ENCODE data around the gene NEUROG3. TPM values are rescaled to one million over a fixed set of nuclear protein-coding genes. Genes with fewer than 3 reads are reported as not detected.

Gene NEUROG3
- polyA plus RNA-seq, 3 donors, result not detected

GRCh38 chr10:69612760-69613159, 39.5 kb upstream of the NEUROG3 start:
- peaks cover 7 to 19% (median 13%) of the 10 kb centered on the region in 3 donors for H3K27me3 Mint-ChIP-seq (ENCODE audit: low read depth in 3 of 3)
- intact Hi-C loops (cut with micrococcal nuclease), result no loop called here
- Histone ChIP-seq H3K4me3 (replicated peaks in 1 of 3; ENCODE audit: low read depth in 2 of 3, low read length in 3 of 3) (no peak overlapping the region), H3K36me3 (replicated peaks in 1 of 2; ENCODE audit: control insufficient read depth in 1 of 2, insufficient read depth in 2 of 2, low read length in 2 of 2) (no peaks in the 10 kb centered on the region), H3K4me2 (replicated peaks; ENCODE audit: extremely low read depth, low read length, poor library complexity, severe bottlenecking) (no peak overlapping the region), H3K27ac (ENCODE audit: low read depth in 1 of 2, low read length in 2 of 2) (no peak overlapping the region), H3K9me3 (replicated peaks in 1 of 2; ENCODE audit: control insufficient read depth in 1 of 2, insufficient read depth in 1 of 2, low read length in 2 of 2) (peaks cover 0 to 3% of the 10 kb centered on the region in 2 donors), H3K79me2 (ENCODE audit: insufficient read depth, low read length) (no peaks in the 10 kb centered on the region), H4K20me1 (ENCODE audit: insufficient read depth, low read length) (no peaks in the 10 kb centered on the region), H3K4me1 (ENCODE audit: control insufficient read depth in 1 of 2, insufficient read depth in 2 of 2, low read length in 2 of 2) (no peaks in the 10 kb centered on the region), H3K9ac (ENCODE audit: insufficient read depth, low read length, poor library complexity, severe bottlenecking) (no peak overlapping the region), H2AFZ (ENCODE audit: insufficient read depth, low read depth, low read length, poor library complexity, severe bottlenecking) (no peak overlapping the region), H3K27me3 (ENCODE audit: control insufficient read depth in 2 of 2, insufficient read depth in 2 of 2, low read length in 2 of 2) (no peaks in the 10 kb centered on the region)
- DNase-seq, result no peak
- peaks cover 2 to 21% (median 10%) of the 10 kb centered on the region in 7 donors for H3K9me3 Mint-ChIP-seq
- H3K4me1 Mint-ChIP-seq, result no peaks in the 10 kb centered on the region
- no peak overlapping the region for H3K4me3 Mint-ChIP-seq
- H3K36me3 Mint-ChIP-seq, result no peaks in the 10 kb centered on the region
- no peak overlapping the region for H3K27ac Mint-ChIP-seq
- TF ChIP-seq, protein P1, sequence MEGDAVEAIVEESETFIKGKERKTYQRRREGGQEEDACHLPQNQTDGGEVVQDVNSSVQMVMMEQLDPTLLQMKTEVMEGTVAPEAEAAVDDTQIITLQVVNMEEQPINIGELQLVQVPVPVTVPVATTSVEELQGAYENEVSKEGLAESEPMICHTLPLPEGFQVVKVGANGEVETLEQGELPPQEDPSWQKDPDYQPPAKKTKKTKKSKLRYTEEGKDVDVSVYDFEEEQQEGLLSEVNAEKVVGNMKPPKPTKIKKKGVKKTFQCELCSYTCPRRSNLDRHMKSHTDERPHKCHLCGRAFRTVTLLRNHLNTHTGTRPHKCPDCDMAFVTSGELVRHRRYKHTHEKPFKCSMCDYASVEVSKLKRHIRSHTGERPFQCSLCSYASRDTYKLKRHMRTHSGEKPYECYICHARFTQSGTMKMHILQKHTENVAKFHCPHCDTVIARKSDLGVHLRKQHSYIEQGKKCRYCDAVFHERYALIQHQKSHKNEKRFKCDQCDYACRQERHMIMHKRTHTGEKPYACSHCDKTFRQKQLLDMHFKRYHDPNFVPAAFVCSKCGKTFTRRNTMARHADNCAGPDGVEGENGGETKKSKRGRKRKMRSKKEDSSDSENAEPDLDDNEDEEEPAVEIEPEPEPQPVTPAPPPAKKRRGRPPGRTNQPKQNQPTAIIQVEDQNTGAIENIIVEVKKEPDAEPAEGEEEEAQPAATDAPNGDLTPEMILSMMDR (IDR thresholded peaks at IDR 0.05), result no peak

DNA sequence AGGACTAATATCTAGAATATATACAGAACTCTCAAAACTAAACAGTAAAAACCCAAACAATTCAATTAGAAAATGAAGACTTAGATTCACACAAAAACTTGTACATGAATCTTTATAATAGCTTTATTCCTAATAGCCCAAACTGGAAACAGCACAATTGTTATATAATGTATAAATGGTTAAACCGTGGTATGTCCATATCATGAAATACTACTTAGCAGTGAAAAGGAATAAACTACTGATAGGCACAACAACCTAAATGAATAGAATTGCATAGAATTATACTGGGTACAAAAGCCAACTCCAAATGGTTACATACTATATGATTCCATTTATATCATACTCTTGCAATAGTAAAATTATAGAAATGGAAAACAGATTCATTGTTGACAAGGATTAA, 35.9 kb upstream of the NEUROG3 start:
- no peak overlapping the region for H3K9ac ChIP-seq (ENCODE audit: insufficient read depth, low read length, poor library complexity, severe bottlenecking)
- no peaks in the 10 kb centered on the region for H3K36me3 ChIP-seq (replicated peaks in 1 of 2; ENCODE audit: control insufficient read depth in 1 of 2, insufficient read depth in 2 of 2, low read length in 2 of 2)
- intact Hi-C loops (cut with micrococcal nuclease), result no loop called here
- DNase-seq, result no peak
- H4K20me1 ChIP-seq (ENCODE audit: insufficient read depth, low read length), result no peaks in the 10 kb centered on the region
- H3K9me3 ChIP-seq (replicated peaks in 1 of 2; ENCODE audit: control insufficient read depth in 1 of 2, insufficient read depth in 1 of 2, low read length in 2 of 2), result peaks cover 0 to 13% of the 10 kb centered on the region in 2 donors
- WGBS (ENCODE audit: insufficient coverage), result no CpG with 5 or more reads among the region's 1 CpG
- H3K27ac ChIP-seq (ENCODE audit: low read depth in 1 of 2, low read length in 2 of 2), result no peak overlapping the region
- no peaks in the 10 kb centered on the region for H3K4me1 ChIP-seq (ENCODE audit: control insufficient read depth in 1 of 2, insufficient read depth in 2 of 2, low read length in 2 of 2)
- Mint-ChIP-seq H3K27ac (no peak overlapping the region), H3K4me1 (no peaks in the 10 kb centered on the region), H3K4me3 (no peak overlapping the region), H3K36me3 (no peaks in the 10 kb centered on the region), H3K9me3 (peaks cover 5 to 18% (median 15%) of the 10 kb centered on the region in 7 donors), H3K27me3 (ENCODE audit: low read depth in 3 of 3) (peaks cover 9 to 22% (median 11%) of the 10 kb centered on the region in 3 donors)
- no peak overlapping the region for H2AFZ ChIP-seq (ENCODE audit: insufficient read depth, low read depth, low read length, poor library complexity, severe bottlenecking)
- no peak overlapping the region for H3K4me2 ChIP-seq (replicated peaks; ENCODE audit: extremely low read depth, low read length, poor library complexity, severe bottlenecking)
- peaks cover 0 to 3% of the 10 kb centered on the region in 2 donors for H3K27me3 ChIP-seq (ENCODE audit: control insufficient read depth in 2 of 2, insufficient read depth in 2 of 2, low read length in 2 of 2)
- H3K4me3 ChIP-seq (replicated peaks in 1 of 3; ENCODE audit: low read depth in 2 of 3, low read length in 3 of 3), result no peak overlapping the region
- no peaks in the 10 kb centered on the region for H3K79me2 ChIP-seq (ENCODE audit: insufficient read depth, low read length)
- TF ChIP-seq, protein P1 (IDR thresholded peaks at IDR 0.05), result no peak
